Measurements from ENCODE around the gene ITGA3.
"Not testable (repeated sequence)": the region's sequence is repeated elsewhere in the genome, so short reads cannot be mapped to it uniquely, and the experiment has no call there.

The ITGA3 gene

GRCh38 chr17:50052822-50053653 lies 2.9 kb upstream of the ITGA3 start:
- peak; percentile 25 for DNase-seq

- no peak for DNase-seq
Measured at GRCh38 chr17:50053654-50053960, 2.3 kb upstream of the ITGA3 start.

- peak; percentile 77 for DNase-seq
Measured at GRCh38 chr17:50055055-50055425, 870 bp upstream of the ITGA3 start.

GRCh38 chr17:50056217-50056960 lies 479 bp downstream of the ITGA3 start:
- peak; percentile 44 for DNase-seq

GRCh38 chr17:50056961-50057330 lies 1.0 kb downstream of the ITGA3 start:
- DNase-seq: no peak

- DNase-seq: no peak
Measured at GRCh38 chr17:50057521-50057991, 1.6 kb downstream of the ITGA3 start.

GRCh38 chr17:50058296-50058953 lies 2.5 kb downstream of the ITGA3 start:
- no peak for DNase-seq

- DNase-seq: no peak
Measured at GRCh38 chr17:50059256-50059655, 3.3 kb downstream of the ITGA3 start.

- no peak for DNase-seq
Measured at GRCh38 chr17:50059759-50060273, 3.9 kb downstream of the ITGA3 start.

- DNase-seq: no peak
Measured at GRCh38 chr17:50060951-50061712, 5.2 kb downstream of the ITGA3 start.

- DNase-seq: not testable (repeated sequence)
Measured at GRCh38 chr17:50061713-50062045, 5.8 kb downstream of the ITGA3 start.

GRCh38 chr17:50062293-50063243 lies 6.7 kb downstream of the ITGA3 start:
- no peak for DNase-seq

- no peak for DNase-seq
Measured at GRCh38 chr17:50063561-50064252, 7.8 kb downstream of the ITGA3 start.

GRCh38 chr17:50064253-50065001 lies 8.5 kb downstream of the ITGA3 start:
- DNase-seq: no peak

GRCh38 chr17:50065056-50065455 lies 9.1 kb downstream of the ITGA3 start:
- DNase-seq: no peak

- DNase-seq: no peak
Measured at GRCh38 chr17:50066995-50067394, 11.1 kb downstream of the ITGA3 start.

- DNase-seq: no peak
Measured at GRCh38 chr17:50067996-50068395, 12.1 kb downstream of the ITGA3 start.

- DNase-seq: no peak
Measured at GRCh38 chr17:50070908-50071680, 15.2 kb downstream of the ITGA3 start.

GRCh38 chr17:50071692-50072091 lies 15.8 kb downstream of the ITGA3 start:
- no peak for DNase-seq

GRCh38 chr17:50072130-50072529 lies 16.2 kb downstream of the ITGA3 start:
- DNase-seq: no peak
